Chondrocyte (in vitro differentiated cells): ENCODE results near the gene RPS18. TPM values are rescaled to one million over a fixed set of nuclear protein-coding genes. Genes with fewer than 3 reads are reported as not detected.
"Not testable (repeated sequence)": the region's sequence is repeated elsewhere in the genome, so short reads cannot be mapped to it uniquely, and the experiment has no call there.

Source experiments
- DNase-seq: peaks from one replicate; pipeline ENCODE4 v3.0.0; 2021; ENCODE audit warnings: mixed read lengths, low spot score
- H3K27ac Mint-ChIP-seq: one replicate; pipeline ENCODE4 v1.8.0; 2021; ENCODE audit warnings: mild to moderate bottlenecking, moderate library complexity, mixed read lengths; ENCODE audit not compliant: unreplicated experiment
- H3K27me3 Mint-ChIP-seq: 2 replicates; pipeline ENCODE4 v1.8.0; 2021; ENCODE audit warnings: low read depth, mixed read lengths
- H3K36me3 Mint-ChIP-seq: 2 replicates; pipeline ENCODE4 v1.8.0; 2021; ENCODE audit warnings: low read depth, mixed read lengths
- H3K4me1 Mint-ChIP-seq: 2 replicates; pipeline ENCODE4 v1.8.0; 2021; ENCODE audit warnings: low read depth, mild to moderate bottlenecking, mixed read lengths
- H3K4me3 Mint-ChIP-seq: one replicate; pipeline ENCODE4 v1.8.0; 2021; ENCODE audit warnings: mild to moderate bottlenecking, moderate library complexity, mixed read lengths; ENCODE audit not compliant: unreplicated experiment
- H3K9me3 Mint-ChIP-seq: 2 replicates; pipeline ENCODE4 v1.8.0; 2021; ENCODE audit warnings: low read depth, mixed read lengths
- total RNA-seq: library from RNA; stranded (reverse); gene quantifications from 3 replicates; pipeline ENCODE4 v1.2.1, GENCODE V29; 2021
- TF ChIP-seq, protein P1 (sequence below): fragments of 200-600 bp; sonication (generic); IDR thresholded peaks from 2 replicates; pipeline ENCODE4 v1.5.0; 2021; ENCODE audit warnings: antibody characterized with exemption, mild to moderate bottlenecking, moderate library complexity

The RPS18 gene
- total RNA-seq, 1 donor from 2014 or later = 1,582 TPM

DNA sequence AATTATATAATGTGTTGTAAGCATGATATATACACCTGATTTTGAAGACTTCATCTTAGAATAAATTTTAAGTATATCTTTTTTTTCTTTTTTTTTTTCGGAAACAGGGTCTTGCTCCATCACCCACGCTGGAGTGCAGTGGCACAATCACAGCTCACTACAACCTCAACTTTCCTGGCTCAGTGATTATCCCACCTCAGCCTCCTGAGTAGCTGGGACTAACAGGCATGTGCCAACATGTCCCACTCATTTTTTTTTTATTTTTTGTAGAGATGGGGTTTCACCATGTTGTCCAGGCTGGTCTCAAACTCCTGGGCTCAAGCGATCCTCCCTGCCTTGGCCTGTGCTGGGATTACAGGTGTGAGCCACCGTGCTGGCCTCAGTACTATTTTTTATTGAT, 17.3 kb upstream of the RPS18 start:
- Mint-ChIP-seq H3K9me3 (no peaks in the 10 kb centered on the region), H3K36me3 (peaks cover 10% of the 10 kb centered on the region), H3K27ac (no peak overlapping the region), H3K4me1 (peaks cover 31% of the 10 kb centered on the region), H3K27me3 (no peaks in the 10 kb centered on the region), H3K4me3 (no peak overlapping the region)
- DNase-seq = no peak
- TF ChIP-seq, protein P1, sequence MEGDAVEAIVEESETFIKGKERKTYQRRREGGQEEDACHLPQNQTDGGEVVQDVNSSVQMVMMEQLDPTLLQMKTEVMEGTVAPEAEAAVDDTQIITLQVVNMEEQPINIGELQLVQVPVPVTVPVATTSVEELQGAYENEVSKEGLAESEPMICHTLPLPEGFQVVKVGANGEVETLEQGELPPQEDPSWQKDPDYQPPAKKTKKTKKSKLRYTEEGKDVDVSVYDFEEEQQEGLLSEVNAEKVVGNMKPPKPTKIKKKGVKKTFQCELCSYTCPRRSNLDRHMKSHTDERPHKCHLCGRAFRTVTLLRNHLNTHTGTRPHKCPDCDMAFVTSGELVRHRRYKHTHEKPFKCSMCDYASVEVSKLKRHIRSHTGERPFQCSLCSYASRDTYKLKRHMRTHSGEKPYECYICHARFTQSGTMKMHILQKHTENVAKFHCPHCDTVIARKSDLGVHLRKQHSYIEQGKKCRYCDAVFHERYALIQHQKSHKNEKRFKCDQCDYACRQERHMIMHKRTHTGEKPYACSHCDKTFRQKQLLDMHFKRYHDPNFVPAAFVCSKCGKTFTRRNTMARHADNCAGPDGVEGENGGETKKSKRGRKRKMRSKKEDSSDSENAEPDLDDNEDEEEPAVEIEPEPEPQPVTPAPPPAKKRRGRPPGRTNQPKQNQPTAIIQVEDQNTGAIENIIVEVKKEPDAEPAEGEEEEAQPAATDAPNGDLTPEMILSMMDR = no peak

GRCh38 chr6:33259032-33259431, 12.8 kb upstream of the RPS18 start:
- TF ChIP-seq, protein P1 = no peak
- Mint-ChIP-seq H3K27me3 (no peaks in the 10 kb centered on the region), H3K9me3 (no peaks in the 10 kb centered on the region), H3K4me1 (no peaks in the 10 kb centered on the region), H3K27ac (no peak overlapping the region), H3K4me3 (no peak overlapping the region), H3K36me3 (peaks cover 17% of the 10 kb centered on the region)
- DNase-seq = no peak

DNA sequence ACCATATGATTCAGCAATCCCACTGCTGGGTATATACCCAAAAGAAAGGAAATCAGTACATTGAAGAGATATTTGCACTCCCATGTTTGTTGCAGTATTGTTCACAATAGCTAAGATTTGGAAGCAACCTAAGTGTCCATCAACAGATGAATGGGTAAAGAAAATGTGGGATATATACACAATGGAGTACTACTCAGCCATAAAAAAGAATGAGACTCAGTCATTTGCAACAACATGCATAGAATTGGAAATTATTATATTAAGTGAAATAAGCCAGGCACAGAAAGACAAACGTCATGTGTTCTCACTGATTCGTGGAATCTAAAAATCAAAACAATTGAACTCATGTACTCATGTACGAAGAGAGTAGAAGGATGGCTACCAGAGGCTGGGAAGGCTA, 9.4 kb upstream of the RPS18 start:
- not testable (repeated sequence) for H3K4me3 Mint-ChIP-seq, H3K9me3 Mint-ChIP-seq, DNase-seq, H3K27ac Mint-ChIP-seq, H3K27me3 Mint-ChIP-seq, H3K4me1 Mint-ChIP-seq
- peaks cover 33% of the 10 kb centered on the region for H3K36me3 Mint-ChIP-seq

- Mint-ChIP-seq H3K36me3 (peaks cover 38% of the 10 kb centered on the region), H3K4me3 (no peak overlapping the region), H3K9me3 (no peaks in the 10 kb centered on the region), H3K27ac (no peak overlapping the region), H3K27me3 (no peaks in the 10 kb centered on the region), H3K4me1 (no peaks in the 10 kb centered on the region)
- TF ChIP-seq, protein P1 = no peak
- DNase-seq = no peak
Measured at GRCh38 chr6:33264015-33264414, 7.9 kb upstream of the RPS18 start.

GRCh38 chr6:33271117-33271467, 783 bp upstream of the RPS18 start:
- peak overlapping the region; percentile 94 for H3K4me3 Mint-ChIP-seq
- H3K27ac Mint-ChIP-seq = peak overlapping the region; percentile 100
- H3K36me3 Mint-ChIP-seq = peaks cover 34% of the 10 kb centered on the region
- TF ChIP-seq, protein P1 = peak; percentile 34
- DNase-seq = no peak
- no peaks in the 10 kb centered on the region for H3K27me3 Mint-ChIP-seq
- H3K4me1 Mint-ChIP-seq = peaks cover 52% of the 10 kb centered on the region
- H3K9me3 Mint-ChIP-seq = no peaks in the 10 kb centered on the region

DNA sequence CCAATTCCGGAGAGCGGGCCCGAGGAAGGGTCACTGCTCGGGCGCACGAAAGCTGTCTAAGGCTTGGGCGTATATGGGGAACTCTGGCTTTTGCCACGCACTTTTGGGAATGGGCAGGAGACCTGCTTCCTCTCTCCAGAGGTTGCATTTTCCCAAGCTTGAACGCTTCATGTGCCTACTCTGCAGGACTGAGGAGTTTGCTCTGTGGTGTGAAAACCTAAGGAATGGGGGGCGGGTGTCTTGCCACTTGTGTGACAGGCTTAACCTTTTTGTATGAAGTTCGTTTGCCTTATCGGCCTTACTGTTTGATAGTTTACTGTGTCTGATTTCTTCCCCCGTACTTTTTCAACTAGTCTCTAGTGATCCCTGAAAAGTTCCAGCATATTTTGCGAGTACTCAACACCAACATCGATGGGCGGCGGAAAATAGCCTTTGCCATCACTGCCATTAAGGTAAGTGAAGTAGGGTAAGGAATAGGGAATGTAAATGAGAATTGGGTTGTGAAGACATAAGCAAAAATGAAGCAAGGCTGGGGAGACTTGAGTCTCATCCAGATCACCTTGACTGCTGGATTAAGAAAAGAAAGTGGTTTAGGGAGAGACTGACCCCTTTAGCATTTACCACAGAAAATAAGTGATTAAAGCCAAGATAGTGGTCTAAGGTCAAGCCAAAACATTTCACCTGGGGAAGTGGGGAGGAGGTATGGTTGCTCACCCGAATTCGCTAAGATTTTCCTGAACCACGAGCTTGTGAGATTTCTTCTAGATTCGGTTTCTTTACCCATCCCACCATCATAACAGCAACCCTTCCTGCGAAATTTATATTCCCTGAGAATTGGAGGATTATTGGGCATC, 627 bp downstream of the RPS18 start:
- Mint-ChIP-seq H3K4me1 (peaks cover 63% of the 10 kb centered on the region), H3K36me3 (peaks cover 29% of the 10 kb centered on the region)
- TF ChIP-seq, protein P1 = no peak

More for the DNA sequence above, 627 bp downstream of the RPS18 start:
- Mint-ChIP-seq H3K27me3 (no peaks in the 10 kb centered on the region), H3K9me3 (no peaks in the 10 kb centered on the region), H3K4me3 (peak overlapping the region; percentile 94), H3K27ac (peak overlapping the region; percentile 100)
- DNase-seq = no peak
